Fibroblast of skin of left biceps (primary cell): ENCODE measurements around the gene RGSL1.
"Not testable (repeated sequence)": the region's sequence is repeated elsewhere in the genome, so short reads cannot be mapped to it uniquely, and the experiment has no call there.

ENCODE experiments used
- DNase-seq, 2 experiments: peaks; one replicate each; pipeline ENCODE4 v3.0.0-alpha.2; 2013; ENCODE audit warnings: low read depth in 2 of 2

RGSL1 gene

DNA sequence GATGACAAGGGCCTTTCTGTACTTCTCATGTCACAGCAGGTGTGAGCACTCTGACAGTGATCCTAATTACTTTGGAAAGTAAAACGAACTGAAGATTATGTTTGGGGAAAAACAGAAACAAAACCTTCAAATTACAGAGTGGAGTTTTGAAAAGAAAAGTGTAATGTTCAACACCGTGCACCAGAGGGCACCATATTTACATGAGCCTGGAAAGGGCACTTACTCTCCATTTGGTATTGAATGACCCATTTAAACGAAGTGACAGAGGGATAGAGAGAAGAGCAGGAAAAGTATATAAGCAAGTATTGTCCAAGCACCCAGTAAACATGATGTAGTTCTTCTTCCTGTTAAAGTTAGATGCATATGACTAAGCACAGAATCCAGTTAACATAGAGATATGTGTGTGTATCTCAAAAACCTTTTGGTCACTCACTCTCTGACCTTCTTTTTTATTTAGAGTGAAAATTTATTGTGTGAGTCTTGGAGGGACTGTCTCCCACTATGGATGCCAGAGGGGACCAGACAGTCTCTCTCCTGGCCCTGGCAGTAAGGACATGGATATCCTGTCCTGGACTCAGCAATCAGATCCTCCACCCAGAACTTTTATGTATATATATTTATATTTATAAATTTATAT is 3.8 kb upstream of the RGSL1 start:
- peak in 1 of 2 experiments; percentile 4 for DNase-seq

DNA sequence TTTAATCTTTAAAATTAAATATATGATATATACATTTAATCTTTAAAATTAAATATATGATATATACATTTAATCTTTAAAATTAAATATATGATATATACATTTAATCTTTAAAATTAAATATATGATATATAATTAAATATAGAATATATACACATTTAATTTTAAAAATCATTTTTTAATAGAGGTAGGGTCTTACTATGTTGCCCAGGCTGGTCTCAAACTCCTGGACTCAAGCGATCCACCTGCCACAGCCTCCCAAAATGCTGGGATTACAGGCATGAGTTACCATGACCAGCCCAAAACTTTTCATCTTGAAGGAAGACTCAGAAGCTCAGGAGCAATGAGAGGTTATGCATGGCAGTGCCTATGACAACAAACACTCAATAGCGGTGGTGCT is 2.8 kb upstream of the RGSL1 start:
- not testable (repeated sequence) for DNase-seq

DNA sequence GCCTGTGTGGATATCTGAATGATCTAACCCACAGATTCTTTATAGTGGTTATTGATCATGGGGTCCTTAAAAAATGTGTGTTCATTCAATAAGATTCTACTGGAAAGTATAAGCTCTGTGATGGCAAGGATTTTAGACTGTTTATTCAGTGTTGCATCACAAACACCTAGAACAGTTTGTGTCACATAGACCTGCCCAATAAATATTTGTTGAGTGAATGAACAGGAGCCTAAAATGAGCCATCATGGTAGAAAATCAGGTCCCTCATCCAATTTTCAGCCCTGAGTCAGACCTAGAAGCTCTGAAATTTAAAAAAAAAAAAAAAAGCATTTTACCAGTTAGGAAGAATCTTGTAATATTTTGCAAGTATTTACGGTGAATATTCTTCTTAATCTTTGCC is 2.3 kb upstream of the RGSL1 start:
- DNase-seq = no peak

DNA sequence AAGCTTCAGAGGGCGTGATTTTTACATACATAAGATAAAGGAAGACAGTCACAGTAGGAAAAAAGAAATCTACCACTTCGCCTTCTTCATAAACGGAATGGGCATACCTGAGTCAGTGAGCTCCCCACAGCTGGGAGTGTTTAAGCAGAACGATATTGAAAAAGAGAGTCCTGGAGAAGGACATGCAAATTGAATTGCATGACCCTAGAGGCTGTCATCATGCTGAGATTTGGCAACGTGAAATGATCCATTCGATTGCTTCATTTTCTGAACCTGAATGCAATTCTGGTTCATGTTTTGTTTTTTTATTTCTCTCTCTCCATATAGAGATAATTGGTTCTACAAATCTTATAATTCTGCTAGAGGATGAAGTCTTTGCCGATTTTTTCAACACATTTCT is 3.7 kb downstream of the RGSL1 start:
- DNase-seq = no peak

DNA sequence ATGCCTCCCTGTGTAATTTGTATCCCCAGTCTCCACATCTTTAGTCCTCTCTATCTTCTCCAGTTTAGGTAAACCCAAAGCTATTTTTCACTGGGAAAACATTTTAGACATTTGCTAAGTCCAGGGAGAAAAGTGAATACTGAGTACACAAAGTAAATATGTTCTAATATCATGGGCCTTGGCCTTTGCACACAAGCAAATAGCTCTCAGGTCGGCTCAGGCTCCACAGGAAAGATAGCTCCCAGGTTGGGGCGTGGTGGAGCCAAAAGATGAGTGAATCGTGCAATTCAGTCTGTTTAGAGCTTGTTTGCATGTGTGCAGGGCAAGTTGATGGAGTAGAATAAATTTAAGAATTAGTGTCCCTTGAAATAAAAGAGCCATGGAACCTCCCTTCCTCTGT is 7.9 kb downstream of the RGSL1 start:
- DNase-seq = no peak

DNA sequence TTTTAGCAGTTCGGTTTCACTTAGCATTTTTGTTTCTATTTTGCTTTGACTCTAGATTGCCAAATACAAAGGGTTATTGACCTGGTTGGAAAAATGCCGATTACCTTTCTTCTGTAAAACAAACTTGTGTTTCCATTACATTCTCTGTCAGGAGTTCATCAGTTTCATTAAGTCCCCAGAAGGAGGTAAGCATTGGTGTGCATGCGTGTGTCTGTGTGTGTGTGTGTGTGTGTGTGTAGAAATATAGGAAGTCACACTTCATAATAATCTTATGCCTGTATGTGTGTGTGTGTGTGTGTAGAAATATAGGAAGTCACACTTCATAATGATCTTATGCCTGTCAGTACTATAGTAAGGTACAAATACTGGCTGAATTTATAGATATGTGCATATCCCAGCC is 10.0 kb downstream of the RGSL1 start:
- DNase-seq = no peak

DNA sequence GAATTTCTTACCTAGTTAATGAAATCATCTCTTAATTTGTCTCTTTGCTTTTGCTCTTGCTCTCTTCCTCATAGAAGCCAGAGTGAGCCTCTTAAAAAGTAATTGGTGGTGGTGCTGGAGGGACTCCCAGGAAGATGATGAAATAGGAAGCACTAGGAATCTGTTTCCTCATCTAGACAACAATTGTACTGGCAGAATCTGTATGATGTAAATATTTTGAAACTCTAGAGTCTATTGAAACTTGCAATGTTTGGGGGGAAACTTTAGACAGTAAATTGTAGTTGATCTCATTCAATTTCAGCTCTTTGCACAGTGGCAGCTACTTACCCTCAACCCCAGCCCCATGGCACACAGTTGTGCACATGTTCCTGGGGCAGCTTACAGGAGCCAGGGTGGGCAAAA is 10.6 kb downstream of the RGSL1 start:
- no peak for DNase-seq

DNA sequence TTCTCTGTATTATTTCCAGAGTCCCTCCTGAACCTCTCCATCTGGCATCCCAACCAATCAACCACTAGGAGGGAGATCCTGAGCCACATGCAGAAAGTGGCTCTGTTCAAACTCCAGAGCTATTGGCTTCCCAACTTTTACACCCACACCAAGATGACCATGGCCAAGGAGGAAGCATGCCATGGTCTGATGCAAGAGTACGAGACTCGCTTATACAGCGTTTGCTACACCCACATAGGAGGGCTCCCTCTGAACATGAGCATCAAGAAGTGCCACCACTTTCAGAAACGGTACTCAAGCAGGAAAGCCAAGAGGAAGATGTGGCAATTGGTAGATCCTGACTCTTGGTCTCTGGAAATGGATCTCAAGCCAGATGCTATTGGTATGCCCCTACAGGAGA is 23.6 kb downstream of the RGSL1 start:
- DNase-seq = no peak

DNA sequence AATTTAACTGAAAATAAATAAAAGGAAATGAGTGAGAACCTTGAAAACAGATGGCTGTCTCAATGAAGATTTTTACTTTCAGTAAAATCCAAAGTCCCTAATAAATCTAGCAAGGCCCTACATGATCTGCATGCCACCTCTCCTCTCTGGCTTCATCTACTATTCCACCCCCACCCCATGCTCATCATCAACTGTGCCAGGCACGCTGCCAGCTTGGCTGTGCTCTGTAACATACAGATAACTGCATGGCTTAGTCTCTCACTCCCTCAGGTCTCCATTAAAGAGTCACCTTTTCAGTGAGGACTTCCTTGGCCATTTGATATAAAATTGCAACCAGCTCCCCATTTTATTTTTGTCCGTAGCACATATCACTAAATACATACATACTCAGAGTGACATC is 26.7 kb downstream of the RGSL1 start:
- no peak for DNase-seq

DNA sequence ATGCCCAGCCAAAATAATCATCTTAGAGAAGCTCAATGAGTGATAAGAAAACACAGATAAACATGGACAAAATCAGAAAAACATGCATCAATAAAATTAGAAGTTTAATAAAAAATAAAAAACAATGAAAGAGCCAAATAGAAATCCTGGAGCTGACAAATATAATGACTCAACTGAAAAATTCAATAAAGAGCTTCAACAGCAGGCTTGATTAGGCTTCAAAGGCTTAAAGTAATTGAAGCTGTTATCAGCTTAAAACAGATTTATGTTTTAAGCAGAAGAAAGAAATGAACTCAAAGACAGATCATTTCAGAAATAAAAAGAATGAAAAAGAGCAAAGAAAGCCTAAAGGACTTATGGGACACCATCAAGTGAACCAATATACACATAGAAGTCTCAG is 28.3 kb downstream of the RGSL1 start:
- no peak for DNase-seq

DNA sequence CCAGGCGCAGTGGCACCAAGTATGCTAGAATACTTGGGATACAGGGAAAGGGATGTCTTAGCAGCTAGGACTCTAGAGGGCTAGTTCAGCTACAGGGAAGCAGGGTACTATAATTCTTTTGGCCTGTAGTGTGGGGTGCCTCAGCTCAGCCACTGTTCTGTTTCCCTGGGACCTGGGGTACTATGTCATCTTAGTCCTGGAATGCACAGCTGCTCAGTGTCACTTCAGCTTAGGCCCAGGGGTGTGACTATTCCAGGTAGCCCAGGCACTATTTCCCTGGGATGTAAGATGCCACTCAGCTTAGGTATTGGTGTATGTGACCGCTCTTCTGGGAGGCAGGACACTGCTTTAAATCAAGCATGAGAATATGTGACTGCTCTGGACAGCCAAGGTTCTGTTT is 34.1 kb downstream of the RGSL1 start:
- no peak for DNase-seq

DNA sequence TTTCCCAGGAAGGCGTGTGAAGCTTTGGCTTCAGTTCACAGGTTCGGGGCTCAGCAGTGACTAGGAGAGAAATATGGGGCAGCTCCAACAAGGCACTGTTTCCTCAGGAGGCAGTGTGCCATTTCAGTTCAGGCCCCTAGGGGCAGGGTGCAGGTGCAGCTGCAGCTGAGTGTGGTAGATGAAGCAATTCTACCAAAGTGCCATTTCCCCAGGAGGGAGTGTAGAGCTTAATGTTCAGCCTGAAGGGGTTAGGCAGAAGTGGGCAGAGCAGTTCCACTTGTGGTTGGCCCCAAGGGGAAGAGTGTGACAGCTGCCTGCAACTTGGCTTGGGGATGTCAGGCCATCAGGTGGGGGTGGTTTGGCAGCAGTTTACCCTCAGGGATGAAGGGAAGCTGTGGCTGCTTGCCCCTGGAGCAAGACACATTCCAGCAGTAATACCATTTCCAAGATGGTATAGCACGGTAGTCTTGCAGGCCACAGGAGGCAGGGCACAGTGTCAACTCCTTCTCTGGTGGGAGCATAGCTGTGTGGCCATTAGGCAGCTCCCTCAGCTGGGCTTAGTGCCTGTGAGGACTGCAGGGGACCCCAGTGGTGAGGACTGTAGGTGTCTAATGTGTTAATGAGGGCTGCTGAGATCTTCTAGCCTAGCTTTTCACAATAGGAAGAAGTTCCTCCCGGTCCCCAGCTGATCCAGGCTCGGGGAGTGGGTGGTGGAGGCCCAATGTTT is 34.7 kb downstream of the RGSL1 start:
- no peak for DNase-seq

DNA sequence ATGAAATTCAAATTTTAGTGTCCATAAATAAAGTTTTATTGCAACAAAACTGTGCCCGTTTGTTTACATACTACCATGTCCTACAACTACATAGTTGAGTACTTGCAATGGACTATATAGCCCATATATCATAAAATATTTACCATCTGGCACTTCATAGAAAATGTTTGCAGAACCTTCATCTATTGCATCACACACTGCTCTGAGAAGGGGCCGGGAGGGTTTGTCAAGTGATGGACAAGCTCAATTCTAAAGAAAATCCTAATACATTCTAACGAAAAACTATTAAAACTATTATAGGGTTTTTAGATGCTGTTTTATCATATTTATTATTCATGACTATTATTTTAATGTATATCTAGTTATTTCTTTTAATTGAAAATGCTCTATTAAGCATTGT is 35.9 kb downstream of the RGSL1 start:
- DNase-seq = no peak

DNA sequence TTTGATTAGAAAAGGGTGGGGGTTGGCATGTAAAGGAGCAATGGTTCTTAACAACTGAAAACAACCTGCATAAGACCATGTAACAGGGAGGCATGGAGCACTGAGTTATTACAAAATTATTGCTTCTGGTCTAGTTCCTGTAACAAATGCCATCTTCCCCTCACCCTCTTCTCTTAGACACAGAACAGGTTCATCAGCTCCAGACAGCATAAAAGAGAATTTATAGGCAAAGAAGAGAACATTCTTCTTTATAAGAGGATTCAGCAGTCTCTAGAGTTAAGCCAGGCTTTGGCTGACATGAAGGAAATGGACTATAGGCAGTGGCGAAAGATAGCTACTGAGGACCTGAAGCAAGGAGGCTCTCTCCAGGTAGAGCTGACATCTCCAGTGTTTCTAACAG is 38.9 kb downstream of the RGSL1 start:
- DNase-seq = no peak

DNA sequence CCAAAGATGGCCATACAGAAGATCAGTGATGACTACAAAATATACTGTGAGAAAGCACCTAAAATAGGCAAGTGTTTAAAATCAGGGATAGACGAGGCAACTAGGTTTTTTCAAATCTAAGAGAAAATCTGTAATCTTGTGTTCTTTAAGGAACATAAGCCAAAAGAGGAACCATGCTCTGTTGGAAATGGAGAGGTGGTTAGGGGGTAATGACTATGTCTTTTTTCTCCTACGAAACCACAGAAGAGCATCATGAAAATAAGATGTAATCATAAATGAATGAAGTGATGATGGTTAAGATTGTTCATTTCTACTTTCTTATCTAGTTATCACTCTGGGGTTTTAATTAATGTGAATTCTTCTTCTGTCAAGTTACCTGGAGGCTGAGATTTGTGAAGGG is 43.1 kb downstream of the RGSL1 start:
- no peak for DNase-seq

DNA sequence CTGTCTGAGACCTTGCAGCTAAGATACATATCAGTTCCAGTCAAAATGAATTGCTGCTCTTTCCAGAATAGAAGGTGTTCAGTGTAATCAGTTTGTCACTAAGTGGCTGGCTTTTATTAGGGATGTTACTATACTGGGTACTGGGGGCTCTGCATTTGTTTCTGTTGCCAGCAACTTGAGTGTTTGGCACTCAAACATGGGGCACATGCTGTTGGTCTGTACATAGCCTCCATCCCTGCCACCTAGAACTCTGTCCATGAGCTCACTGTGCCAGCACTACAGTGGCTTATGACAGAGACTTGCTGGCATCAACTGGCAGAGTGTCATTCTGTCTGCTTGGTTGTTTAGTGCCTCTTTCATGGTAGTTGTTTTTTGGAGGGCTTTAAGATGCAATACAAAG is 45.1 kb downstream of the RGSL1 start:
- DNase-seq = no peak

DNA sequence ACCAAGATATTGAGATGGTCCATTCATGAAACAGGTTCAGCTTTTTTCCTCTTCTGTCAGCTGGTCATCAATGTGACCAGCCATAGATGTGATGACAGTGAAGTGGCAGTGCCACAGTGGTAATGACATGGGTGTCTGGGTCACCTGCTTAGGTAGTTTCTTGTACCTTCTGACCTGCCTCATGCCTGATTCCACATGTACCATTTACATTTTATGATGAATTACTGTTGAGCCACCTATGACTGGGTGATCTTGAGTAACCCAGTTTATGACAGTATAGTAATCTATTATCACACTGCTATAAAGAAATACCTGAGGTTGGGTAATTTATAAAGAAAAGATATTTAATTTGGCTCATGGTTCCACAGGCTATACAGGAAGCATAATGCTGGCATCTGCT is 45.7 kb downstream of the RGSL1 start:
- no peak for DNase-seq

DNA sequence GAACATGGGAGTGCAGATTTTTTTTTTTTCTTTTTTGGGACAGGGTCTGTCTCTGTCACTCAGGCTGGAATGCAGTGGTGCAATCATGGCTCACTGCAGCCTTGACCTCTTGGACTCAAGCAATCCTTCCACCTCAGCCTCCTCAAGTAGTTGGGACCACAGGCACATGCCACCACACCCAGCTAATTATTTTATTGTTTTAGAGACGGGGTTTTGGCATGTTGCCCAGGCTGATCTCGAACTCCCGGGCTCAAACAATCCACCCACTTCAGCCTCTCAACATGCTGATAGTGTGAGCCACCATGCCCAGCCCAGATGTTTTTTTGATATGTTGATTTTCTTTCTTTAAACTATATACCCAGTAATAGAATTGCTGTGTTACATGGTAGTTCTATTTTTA is 57.7 kb downstream of the RGSL1 start:
- no peak for DNase-seq

DNA sequence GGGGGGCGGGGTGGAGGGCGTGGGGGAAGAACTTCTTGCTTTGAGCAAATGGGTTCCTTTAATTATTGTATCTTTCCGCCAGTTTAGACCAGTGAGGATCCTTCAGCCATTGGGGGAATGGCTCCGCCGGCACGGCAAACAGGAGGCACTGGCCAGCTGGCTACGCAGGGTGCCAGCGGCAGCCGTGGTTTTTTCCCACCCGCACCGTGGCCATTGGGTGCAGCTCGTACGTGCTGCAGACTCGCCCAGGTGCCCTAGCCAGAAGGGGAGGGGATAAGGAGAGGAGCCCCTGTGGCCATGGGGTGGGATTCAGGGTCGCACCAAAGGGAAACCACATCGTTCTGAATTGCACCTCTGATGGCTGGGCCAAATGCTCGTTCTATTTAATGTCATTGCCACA is 65.6 kb downstream of the RGSL1 start:
- DNase-seq = no peak

DNA sequence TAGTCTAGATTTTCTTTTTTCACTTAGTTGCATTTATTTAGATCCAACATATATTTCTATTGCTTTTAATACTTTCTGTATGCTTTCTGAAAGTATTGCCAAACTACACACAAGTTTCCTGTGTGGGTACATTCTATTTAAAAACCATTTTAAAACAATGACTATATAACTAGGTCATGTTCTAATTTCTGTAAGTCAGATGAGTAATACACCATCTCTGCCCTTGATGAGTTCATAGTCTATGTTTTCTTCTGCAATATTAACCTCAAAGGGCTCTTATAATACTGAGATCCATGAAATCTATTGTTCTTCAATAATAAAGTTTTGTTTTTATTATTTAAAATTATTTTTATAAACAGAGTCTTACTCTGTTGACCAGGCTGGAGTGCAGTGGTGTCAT is 70.8 kb downstream of the RGSL1 start:
- DNase-seq = no peak

DNA sequence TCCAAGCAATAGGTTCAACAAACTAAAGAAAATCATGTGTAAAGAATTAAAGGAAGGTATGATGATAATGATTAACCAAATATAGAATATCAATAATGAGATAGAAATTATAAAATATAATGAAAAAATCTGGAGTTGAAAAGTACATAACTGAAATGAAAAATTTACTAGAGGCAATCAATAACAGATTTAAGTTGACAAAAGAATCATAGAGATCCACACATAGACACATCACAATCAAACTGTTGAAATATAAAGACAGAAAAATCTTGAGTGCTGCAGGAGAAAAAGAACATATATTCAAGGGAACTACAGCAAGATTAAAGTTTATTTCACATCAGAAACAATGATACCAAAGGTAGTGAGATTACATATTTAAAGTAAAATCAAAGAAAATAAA is 75.4 kb downstream of the RGSL1 start:
- no peak for DNase-seq

DNA sequence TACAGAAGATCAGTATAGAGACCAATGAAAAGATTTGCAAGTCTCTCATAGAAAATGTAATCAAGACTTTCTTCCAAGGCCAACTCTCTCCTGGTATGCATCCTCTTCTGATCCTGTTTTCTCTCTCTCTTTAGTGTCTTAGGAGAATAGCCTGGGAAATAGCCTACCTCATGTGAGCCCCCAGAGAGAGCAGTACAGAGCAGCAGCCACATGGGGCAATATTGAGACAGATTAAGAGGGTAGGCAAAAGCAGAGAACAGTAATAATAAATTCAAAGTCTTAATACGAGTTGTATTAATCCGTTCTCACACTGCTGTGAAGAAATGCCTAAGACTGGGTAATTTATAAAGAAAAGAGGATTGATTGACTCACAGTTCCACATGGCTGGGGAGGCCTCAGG is 77.7 kb downstream of the RGSL1 start:
- DNase-seq = no peak

DNA sequence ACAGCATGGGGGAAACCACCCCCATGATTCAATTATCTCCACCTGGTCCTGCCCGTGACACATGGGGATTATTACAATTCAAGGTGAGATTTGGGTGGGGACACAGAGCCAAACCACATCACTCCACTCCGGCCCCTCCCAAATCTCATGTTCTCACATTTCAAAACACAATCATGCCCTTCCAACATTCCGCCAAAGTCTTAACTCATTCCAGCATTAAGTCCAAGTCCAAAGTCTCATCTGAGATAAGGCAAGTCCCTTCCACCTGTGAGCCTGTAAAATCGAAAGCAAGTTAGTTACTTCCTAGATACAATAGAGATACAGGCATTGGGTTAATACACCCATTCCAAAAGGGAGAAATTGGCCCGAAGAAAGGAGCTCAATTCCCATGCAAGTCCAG is 78.3 kb downstream of the RGSL1 start:
- not testable (repeated sequence) for DNase-seq

DNA sequence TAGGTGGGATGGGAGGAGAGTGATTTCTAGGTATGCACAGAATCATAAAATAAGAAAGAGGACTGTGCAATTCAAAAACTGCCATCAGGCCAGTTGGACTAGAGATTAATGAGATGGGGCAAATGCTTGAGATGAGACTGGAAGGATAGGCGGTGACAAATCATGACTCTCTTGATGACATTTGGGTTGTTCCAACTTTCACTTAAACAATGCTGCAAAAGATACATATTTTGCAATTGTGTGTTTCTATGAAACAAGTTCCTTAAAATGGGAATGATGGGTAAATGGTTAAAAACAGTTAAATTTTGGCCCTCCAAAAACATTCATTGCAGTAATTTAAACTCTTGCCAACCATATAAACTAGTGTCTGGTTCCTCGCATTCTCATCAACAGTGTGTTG is 84.0 kb downstream of the RGSL1 start:
- DNase-seq = no peak
